ENCODE measurements around the gene RDH11. TPM values are rescaled to one million over a fixed set of nuclear protein-coding genes. Genes with fewer than 3 reads are reported as not detected.

The RDH11 gene
- total and polyA plus RNA-seq, 10 of the 15 experiments (the other 5 are each of a cell fraction or from before 2014, with no cell fraction given), result 49.7 to 161 (median 77.2) TPM

DNA sequence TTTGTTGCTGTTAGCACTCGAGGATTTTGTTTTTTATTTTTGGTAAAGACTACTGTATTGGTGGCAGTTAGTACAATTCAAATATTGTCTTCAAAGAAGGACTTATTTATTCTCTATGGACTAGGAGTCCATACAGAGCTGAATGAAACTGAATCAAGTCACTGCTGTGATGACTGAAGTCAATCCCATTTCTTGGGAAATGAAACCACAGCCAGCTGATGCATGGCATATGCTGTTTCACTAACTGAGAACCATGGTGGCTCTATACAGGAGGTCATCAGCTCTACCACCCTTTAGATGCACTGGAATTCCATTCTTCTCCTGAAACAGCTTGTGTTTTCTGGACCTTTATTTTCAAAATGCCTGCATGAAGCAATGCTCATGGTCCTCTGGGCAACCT lies 43.4 kb downstream of the RDH11 start (continued):
- TF ChIP-seq, protein P1, sequence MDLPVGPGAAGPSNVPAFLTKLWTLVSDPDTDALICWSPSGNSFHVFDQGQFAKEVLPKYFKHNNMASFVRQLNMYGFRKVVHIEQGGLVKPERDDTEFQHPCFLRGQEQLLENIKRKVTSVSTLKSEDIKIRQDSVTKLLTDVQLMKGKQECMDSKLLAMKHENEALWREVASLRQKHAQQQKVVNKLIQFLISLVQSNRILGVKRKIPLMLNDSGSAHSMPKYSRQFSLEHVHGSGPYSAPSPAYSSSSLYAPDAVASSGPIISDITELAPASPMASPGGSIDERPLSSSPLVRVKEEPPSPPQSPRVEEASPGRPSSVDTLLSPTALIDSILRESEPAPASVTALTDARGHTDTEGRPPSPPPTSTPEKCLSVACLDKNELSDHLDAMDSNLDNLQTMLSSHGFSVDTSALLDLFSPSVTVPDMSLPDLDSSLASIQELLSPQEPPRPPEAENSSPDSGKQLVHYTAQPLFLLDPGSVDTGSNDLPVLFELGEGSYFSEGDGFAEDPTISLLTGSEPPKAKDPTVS (IDR thresholded peaks at IDR 0.05; ENCODE audit: low read depth, low read length), result no peak

DNA sequence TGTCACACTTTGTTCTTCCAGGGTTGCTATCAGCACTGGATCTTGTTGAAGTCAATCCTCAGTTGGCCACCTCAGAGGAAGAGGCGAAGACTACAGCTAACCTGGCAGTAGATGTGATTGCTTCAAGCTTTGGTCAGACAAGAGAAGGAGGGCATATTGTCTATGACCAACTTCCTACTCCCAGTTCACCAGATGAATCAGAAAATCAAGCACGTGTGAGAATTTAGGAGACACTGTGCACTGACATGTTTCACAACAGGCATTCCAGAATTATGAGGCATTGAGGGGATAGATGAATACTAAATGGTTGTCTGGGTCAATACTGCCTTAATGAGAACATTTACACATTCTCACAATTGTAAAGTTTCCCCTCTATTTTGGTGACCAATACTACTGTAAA lies 44.9 kb downstream of the RDH11 start:
- intact Hi-C loops (cut with micrococcal nuclease; ENCODE audit: unreplicated experiment) (no loop called here), in situ Hi-C loops (cut with MboI) (no loop called here)
- FAIRE-seq (no peak), ATAC-seq (no peak), DNase-seq (ENCODE audit: low read depth, low spot score) (no peak)
- Histone ChIP-seq H3K79me2 (ENCODE audit: control insufficient read depth, insufficient read depth, low read length) (no peaks in the 10 kb centered on the region), H3K4me1 (ENCODE audit: control insufficient read depth, insufficient read depth, low read length) (no peaks in the 10 kb centered on the region), H3K27me3 (replicated peaks in 1 of 2; ENCODE audit: control insufficient read depth in 2 of 2, insufficient read depth in 2 of 2, low read length in 1 of 2) (no peaks in the 10 kb centered on the region), H3K4me2 (ENCODE audit: control insufficient read depth, insufficient read depth) (no peak overlapping the region), H3K27ac (ENCODE audit: control insufficient read depth, insufficient read depth) (no peak overlapping the region), H2AFZ (ENCODE audit: control insufficient read depth, low read depth, low read length) (no peak overlapping the region), H3K9ac (ENCODE audit: control insufficient read depth, insufficient read depth, low read length) (no peak overlapping the region), H3K9me3 (replicated peaks; ENCODE audit: control insufficient read depth, insufficient read depth, low read length) (no peaks in the 10 kb centered on the region), H3K36me3 (ENCODE audit: control insufficient read depth in 2 of 2, insufficient read depth in 2 of 2, low read length in 1 of 2) (peaks cover 8 to 22% of the 10 kb centered on the region in 2 experiments), H3K4me3 (no peak overlapping the region), H4K20me1 (ENCODE audit: control insufficient read depth, insufficient read depth) (no peaks in the 10 kb centered on the region)
- ChIA-PET SMC1A (ENCODE audit: uncharacterized antibody, unreplicated experiment) (no interaction called here), CTCF (interaction anchor here (1.2 to 1.5 kb wide), 4 partner anchors 11 to 54 kb away, joined by 3 read pairs; partner anchors contain the start of gene VTI1B), POLR2A (no interaction called here), RAD21 (ENCODE audit: unreplicated experiment) (no interaction called here)
- TSS peak; percentile 36 for BruUV-seq (replicated peaks)
- TF ChIP-seq KDM1A (IDR thresholded peaks at IDR 0.05; ENCODE audit: borderline replicate concordance) (no peak), CHD4 (IDR thresholded peaks at IDR 0.05) (no peak), KAT2A (conservative IDR thresholded peaks at IDR 0.05; ENCODE audit: control insufficient read depth, low read depth, low read length) (no peak), NR2C2 (IDR thresholded peaks at IDR 0.05; ENCODE audit: borderline replicate concordance, control insufficient read depth, insufficient read length, low read depth) (no peak), BCL11A (IDR thresholded peaks at IDR 0.05; ENCODE audit: low read depth, low read length) (no peak), EZH2 (IDR thresholded peaks at IDR 0.05; ENCODE audit: borderline replicate concordance, control insufficient read depth, low read depth, low read length) (no peak), FOXK2 (IDR thresholded peaks at IDR 0.05) (no peak), NKRF (conservative IDR thresholded peaks at IDR 0.05) (no peak)
- WGBS (ENCODE audit: insufficient coverage, insufficient replicate concordance, low lambda C conversion rate, missing lambda C conversion rate), result 88% methylated on average over 2 of the region's 2 CpGs
